RWPE2 (cell line): ENCODE measurements around the gene HYOU1.

Experiments used
- ATAC-seq: fragments of 200-7000 bp; cut with Tn5 transposase; 3 replicates; pipeline ENCODE4 v1.9.1; 2021; ENCODE audit warnings: low read depth
- DNase-seq: peaks from one replicate; pipeline ENCODE4 v3.0.0-alpha.2; 2020; ENCODE audit warnings: low spot score
- H3K27ac ChIP-seq: fragments of 450-650 bp; 2 replicates; pipeline ENCODE4 v1.5.1; 2017; ENCODE audit warnings: mild to moderate bottlenecking; ENCODE audit not compliant: poor library complexity, severe bottlenecking
- H3K27me3 ChIP-seq: fragments of 250-450 bp; sonication (Bioruptor Pico); 2 replicates; pipeline ENCODE4 v1.5.1; 2021; ENCODE audit warnings: mild to moderate bottlenecking, moderate library complexity; ENCODE audit not compliant: insufficient read depth, poor library complexity, severe bottlenecking
- H3K36me3 ChIP-seq: fragments of 250-450 bp; sonication (Bioruptor Pico); 2 replicates; pipeline ENCODE4 v1.5.1; 2020; ENCODE audit warnings: low read depth, mild to moderate bottlenecking, moderate library complexity
- H3K4me1 ChIP-seq: fragments of 250-450 bp; sonication (Bioruptor Pico); 2 replicates; pipeline ENCODE4 v1.5.1; 2021; ENCODE audit warnings: mild to moderate bottlenecking, moderate library complexity; ENCODE audit not compliant: insufficient read depth, poor library complexity, severe bottlenecking
- H3K4me3 ChIP-seq: fragments of 250-450 bp; sonication (Bioruptor Pico); 2 replicates; pipeline ENCODE4 v1.5.1; 2021; ENCODE audit warnings: mild to moderate bottlenecking, moderate library complexity; ENCODE audit not compliant: severe bottlenecking
- H3K9me3 ChIP-seq: fragments of 250-450 bp; sonication (Bioruptor Pico); 2 replicates; pipeline ENCODE4 v1.5.1; 2021; ENCODE audit warnings: mild to moderate bottlenecking, moderate library complexity; ENCODE audit not compliant: severe bottlenecking
- CTCF ChIP-seq: fragments of 450-650 bp; IDR thresholded peaks from one replicate; pipeline ENCODE4 v1.5.1; 2017; ENCODE audit warnings: mild to moderate bottlenecking, moderate library complexity; ENCODE audit not compliant: poor library complexity, severe bottlenecking

The HYOU1 gene

GRCh38 chr11:119016216-119017009 is 40.6 kb downstream of the HYOU1 start:
- peaks cover 72% of the 10 kb centered on the region for H3K36me3 ChIP-seq
- peak overlapping the region; percentile 85 for H3K4me3 ChIP-seq
- H3K27ac ChIP-seq, result peak overlapping the region; percentile 82
- DNase-seq, result no peak
- ATAC-seq, result no peak
- no peak for TF ChIP-seq CTCF
- H3K27me3 ChIP-seq, result no peaks in the 10 kb centered on the region
- no peaks in the 10 kb centered on the region for H3K9me3 ChIP-seq
- H3K4me1 ChIP-seq, result peaks cover 19% of the 10 kb centered on the region

GRCh38 chr11:119015054-119015611 is 41.9 kb downstream of the HYOU1 start:
- peak; percentile 40 for TF ChIP-seq CTCF
- Histone ChIP-seq H3K9me3 (no peaks in the 10 kb centered on the region), H3K36me3 (peaks cover 69% of the 10 kb centered on the region), H3K27me3 (no peaks in the 10 kb centered on the region), H3K4me1 (peaks cover 15% of the 10 kb centered on the region), H3K27ac (peak overlapping the region; percentile 82), H3K4me3 (no peak overlapping the region)
- DNase-seq (no peak), ATAC-seq (no peak)

DNA sequence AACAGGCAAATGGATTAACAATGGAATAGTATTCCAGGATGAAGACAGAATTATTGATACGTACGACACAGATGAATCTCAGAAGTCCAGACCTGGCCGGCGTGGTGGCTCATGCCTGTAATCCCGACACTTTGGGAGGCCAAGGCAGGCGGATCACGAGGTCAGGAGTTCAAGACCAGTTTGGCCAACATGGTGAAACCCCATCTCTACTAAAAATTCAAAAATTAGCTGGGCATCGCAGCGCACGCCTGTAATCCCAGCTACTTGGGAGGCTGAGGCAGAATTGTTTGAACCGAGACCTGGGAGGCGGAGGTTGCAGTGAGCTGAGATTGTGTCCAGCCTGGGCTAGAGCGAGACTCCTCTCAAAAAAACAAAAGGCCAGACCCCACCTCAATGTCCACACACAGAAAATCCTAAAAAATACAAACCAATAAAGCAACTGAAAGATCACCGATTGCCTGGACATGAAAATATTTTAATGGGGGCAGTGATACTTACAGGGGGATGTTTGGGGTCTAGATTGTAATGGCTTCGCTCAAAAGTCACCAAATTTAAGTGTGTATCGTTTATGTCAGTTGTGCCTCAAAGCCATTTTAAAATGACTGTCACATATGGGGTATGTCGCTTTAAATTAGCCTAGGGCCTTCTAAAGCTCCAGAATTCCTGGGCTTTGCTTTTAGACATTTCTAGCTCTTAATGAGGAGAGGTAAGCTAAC is 42.6 kb downstream of the HYOU1 start:
- no peak for DNase-seq
- Histone ChIP-seq H3K36me3 (peaks cover 65% of the 10 kb centered on the region), H3K27ac (peak overlapping the region; percentile 82), H3K27me3 (no peaks in the 10 kb centered on the region), H3K4me1 (peaks cover 12% of the 10 kb centered on the region), H3K4me3 (no peak overlapping the region), H3K9me3 (no peaks in the 10 kb centered on the region)
- TF ChIP-seq CTCF, result no peak
- no peak for ATAC-seq

- TF ChIP-seq CTCF, result no peak
- Histone ChIP-seq H3K9me3 (no peaks in the 10 kb centered on the region), H3K4me3 (no peak overlapping the region), H3K36me3 (peaks cover 79% of the 10 kb centered on the region), H3K4me1 (peaks cover 12% of the 10 kb centered on the region), H3K27me3 (no peaks in the 10 kb centered on the region), H3K27ac (no peak overlapping the region)
- ATAC-seq (no peak), DNase-seq (no peak)
Observed at GRCh38 chr11:119012629-119013170, 44.3 kb downstream of the HYOU1 start.
